Amniotic epithelial cell (primary cell): ENCODE measurements around the gene ATP6V1A.
A peak's percentile ranks its signal among the peaks of the same experiment; 100 is the strongest.
"Not testable (repeated sequence)": the region's sequence is repeated elsewhere in the genome, so short reads cannot be mapped to it uniquely, and the experiment has no call there.

Experiments
- DNase-seq: peaks from one replicate; pipeline ENCODE4 v3.0.0-alpha.2; 2010; ENCODE audit warnings: low read depth

Gene ATP6V1A

DNA sequence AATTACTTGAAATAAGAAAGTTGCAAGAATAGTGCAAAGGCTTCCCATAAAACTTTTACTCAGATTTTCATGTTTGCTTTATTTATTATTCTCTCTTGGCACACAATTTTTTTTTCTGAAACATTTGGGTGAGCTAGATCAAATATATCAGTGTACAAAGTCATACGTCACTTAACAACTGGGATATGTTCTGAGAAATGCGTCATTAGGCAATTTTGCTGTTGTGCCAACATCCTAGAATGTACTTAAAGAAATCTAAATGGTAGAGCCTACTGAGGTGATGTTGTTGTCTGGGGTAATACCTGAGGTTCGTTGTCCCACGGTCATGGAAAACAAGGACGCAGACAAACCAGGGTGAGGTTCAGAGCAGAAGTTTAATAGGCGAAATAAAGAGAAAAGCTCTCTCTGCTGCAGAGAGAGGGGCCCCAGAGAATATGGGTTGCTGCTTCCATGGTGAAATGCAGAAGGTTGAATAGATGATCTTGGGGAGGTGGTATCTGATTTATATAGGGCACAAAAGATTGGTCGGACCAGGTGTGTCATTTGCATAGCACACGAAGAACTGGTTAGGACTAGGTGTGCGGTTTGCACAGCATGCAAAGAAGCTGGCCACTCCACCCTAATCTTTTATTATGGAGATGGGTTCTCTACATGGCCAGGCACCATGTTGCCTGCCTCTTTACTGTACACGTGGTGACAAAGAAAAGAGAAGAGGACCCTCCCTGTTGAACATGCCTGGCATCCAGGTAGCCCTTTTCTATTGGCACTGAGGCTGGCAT is 82.9 kb downstream of the ATP6V1A start:
- peak; percentile 16 for DNase-seq

DNA sequence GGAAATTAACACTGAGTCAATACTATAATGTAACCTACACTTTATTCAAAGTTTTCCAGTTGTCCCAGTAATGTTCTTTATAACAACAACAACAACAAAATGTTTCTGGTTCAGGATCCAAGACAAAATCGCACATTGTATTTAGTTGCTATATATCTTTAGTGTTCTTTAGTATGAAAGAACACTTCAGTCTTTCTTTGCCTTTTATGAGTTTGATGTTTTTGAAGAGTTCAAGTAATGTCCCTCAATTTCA is 84.2 kb downstream of the ATP6V1A start:
- DNase-seq = no peak

DNA sequence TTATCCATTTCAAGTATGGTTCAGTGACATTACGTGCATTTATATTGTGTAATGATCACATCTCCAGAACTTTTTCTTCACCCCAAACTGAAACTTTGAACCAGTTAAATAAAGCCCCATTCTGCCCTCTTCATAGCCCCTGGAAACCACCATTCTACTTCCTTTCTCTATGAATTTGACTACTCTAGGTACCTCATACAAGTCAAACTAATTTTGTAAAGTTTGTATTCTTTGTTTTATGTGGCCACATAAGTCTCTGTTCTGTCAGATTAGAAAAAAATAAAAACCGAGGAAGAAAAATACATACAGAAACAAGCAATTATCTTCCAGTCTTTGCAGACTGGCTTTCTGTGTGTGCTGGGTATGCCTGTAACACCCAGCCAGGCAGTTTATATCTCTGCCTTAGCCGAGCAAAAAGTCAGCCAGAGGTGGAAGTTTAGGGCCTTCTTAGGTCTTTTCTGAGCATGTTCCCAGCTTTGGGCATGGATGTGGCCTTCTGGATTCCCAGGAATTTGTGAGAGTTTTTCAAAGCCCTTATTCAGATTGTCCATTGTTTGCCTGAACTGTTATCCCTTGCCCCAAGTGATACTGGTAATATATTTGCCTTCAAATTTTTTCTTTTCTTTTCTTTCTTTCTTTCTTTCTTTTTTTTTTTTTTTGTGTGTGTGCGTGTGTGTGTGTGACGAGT is 85.8 kb downstream of the ATP6V1A start:
- peak; percentile 19 for DNase-seq

DNA sequence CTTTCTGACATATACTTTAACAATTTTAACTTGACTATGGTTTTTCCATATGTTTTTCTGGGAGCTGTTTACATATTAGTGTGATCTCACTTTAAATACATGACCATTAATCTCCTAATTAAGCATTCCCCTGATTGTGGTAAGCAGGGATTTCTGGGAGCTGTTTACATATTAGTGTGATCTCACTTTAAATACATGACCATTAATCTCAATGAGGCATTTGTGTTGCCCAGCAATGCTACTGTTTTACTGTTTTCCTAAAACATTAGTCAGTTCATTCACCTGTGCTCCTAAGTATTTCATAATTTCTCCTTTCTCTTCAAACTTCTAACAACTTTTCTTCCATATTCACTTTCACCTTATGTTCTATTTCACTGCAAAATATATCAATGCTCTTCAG is 88.1 kb downstream of the ATP6V1A start:
- DNase-seq = peak; percentile 73

DNA sequence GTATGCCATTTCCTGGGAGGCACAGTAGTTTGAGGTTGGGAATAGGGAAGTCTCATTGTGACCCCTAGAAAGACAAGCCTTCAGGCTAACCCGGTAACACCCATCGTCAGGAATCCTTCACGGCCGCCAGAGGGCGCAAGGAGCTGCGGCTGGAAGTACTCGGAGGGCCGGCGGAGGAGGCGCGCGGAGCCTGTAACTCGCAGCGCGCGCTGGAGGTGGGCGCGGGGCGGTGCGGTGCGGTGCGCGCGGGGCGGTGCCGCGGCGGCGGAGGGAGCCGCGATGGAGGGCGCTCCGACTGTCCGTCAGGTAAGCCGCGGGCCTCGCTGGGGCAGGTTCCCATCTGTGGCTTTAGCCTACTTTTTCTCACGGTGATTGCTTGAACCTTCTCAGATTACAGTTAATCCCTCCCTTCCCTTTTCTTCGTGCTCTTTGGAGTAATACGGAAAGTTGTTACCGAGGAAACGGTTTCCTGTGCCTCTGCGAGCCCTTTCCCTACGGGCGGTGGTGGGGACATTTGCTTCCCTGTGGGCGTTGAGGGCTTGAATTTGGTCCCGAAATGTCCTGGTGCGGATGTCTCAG is 91.9 kb downstream of the ATP6V1A start, which contains the start of gene GRAMD1C:
Gene GRAMD1C (plus strand): TSS at position 158 of the 579 bp plus-strand sequence. CDS start 122 bp downstream, at position 280.
- DNase-seq = peak; percentile 80

DNA sequence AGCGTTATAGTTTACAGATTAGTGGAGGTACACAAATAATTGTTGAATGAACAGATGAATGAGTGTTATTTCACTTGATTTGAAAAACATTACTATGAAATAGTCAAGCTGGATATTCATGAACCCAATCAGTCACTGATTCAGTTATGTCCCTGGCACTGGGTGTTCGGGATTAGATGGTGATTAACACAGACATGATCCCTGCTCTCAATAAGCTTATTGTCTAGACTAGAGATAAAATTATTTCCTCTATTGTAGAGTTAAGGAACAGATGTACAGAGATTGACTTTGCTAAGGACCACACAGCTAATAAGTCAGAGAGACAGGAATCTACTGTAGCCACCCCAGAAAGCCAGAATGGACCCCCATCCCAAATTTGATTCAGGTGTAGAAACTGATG is 92.7 kb downstream of the ATP6V1A start:
- no peak for DNase-seq

DNA sequence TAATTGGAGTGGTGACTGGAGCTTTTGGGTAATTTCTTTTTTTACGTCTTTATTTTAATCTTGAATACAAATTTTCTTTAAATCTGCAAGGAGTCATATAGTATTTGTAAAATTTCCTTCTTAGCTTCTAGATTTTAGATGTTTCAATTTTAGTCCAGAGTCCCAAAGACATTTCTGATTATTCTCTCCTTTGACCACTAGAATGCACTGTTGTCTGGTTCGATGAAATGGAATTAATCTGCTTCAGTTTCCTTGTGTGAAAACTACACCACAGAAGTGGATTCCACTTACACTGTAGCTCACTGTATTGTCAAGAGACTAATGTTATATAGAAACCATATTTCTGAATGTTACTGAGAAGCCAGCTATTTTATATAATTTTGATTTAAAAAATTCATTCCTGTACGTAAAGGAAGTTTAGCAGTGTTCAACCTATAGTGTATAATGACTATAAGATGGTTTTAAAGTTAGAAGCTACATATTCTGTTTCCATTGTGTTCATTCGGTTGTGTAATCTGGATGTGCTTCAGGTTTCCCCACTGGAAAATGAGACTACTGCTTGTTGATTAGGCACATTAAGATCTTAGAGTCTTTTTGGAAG is 97.9 kb downstream of the ATP6V1A start:
- peak; percentile 25 for DNase-seq

DNA sequence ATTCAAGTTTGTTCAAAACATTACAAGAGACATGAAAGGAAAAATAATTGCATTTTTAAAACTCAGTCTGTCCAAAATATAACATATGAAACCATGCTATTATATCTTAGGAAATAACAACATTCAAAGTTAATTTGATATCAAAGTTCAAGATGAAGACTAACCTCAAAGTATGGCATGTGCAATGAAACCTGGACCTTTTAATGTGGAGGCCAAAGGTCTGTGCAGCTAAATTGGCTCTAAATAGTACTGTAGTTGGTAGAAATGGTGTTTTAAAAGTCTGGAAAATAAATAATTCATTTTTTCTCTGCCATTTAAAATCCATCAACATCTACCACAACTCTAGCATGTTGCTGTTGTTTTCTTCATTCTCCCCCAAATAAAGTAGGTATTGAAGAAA is 100.4 kb downstream of the ATP6V1A start:
- DNase-seq = no peak

DNA sequence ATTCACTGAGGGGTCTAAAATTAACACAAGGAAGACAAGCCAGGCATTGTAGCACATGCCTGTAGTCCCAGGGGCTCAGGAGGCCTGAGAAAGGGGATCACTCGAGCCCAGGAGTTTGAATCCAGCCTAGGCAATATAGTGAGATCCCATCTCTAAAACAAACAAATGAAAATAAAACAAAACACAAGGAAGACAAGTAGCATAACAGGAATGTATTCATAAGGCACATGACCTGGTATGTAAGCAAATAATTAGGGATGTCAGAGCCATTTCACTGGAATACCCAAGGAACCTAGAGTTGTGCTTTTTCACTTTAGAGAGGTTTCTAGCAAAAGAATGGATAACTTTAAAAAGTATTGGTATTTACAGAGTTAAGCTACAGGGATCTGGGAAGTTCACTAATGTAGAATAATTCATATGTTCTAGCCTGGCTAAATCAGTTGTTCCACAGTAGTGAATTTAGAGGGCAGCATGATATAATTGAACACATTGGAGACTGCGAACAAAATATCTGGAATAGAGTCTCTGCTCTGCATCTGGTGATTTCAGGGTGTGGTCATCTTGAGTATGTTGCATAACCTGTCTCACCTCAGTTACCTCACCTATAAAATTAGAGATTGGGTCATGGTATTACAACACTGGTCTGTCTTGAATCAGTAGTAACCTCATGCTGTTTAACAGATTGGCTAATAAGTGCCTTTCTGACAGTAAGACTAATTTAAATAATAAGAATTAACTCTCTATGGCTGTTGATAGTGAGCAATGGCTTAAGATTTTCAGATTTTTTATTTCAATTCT is 101.0 kb downstream of the ATP6V1A start:
- DNase-seq = peak; percentile 12

DNA sequence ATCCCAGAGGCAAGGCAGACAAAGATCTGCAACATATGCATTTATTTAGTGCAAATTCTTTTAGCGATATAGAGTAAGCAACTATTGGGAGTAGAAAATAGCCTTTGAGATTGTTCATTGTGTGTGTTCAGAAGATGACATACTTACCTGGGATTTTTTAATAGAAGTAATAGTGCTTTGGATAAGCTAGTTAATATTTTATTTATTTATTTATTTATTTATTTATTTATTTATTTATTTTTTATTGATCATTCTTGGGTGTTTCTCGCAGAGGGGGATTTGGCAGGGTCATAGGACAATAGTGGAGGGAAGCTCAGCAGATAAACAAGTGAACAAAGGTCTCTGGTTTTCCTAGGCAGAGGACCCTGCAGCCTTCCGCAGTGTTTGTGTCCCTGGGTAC is 102.2 kb downstream of the ATP6V1A start:
- not testable (repeated sequence) for DNase-seq

DNA sequence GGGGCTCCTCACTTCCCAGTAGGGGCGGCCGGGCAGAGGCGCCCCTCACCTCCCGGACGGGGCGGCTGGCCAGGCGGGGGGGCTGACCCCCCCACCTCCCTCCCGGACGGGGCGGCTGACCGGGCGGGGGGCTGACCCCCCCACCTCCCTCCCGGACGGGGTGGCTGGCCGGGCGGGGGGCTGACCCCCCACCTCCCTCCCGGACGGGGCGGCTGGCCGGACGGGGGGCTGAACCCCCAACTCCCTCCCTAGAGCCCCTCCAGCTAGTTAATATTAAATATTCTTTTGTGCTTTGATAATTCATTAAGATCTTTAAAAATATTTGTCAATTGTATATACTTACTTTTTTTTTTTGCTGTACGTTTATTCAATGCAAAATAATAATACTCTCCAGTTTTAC is 103.0 kb downstream of the ATP6V1A start:
- DNase-seq = not testable (repeated sequence)

DNA sequence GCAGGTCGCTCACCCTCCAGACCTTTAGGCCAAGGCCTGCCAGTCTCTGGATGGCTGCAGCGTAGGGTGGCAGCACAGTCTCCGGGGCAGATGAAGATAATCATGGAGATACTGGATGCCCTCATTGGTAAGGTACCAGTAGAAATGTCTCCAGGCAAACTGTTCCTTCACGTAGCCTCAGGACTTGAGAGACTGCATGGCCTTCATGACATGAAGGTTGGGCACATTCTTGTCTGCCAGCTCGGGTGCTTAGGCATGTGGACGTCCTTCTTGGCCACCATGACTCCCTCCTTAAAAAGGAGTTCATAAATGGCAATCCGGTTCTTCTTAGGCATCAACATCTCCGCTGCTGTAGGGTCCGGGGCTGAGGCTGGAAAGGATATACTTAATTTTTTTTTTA is 103.6 kb downstream of the ATP6V1A start:
- DNase-seq = not testable (repeated sequence)

DNA sequence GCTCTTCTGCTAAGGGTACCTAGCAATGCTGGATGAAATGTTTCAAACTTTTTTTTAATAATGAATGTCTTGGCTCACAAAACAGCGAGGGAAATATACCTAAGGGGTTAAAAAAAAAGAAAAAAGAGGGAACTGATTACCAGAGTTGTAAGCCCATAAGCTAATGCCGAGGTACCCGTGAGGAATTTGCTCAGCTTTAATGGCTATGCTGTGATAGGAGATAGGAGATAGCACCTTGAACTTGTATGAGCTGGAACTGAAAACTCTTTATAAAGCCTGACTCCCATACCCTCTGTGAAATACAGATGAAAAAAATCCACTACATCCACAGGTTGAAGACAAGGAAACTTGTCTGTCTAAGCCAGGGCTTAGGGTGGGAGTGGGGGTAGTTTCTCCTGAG is 105.7 kb downstream of the ATP6V1A start:
- no peak for DNase-seq
